Suprapubic skin (tissue), 4 donors: Measurements from ENCODE around the gene RPSA. TPM values are rescaled to one million over a fixed set of nuclear protein-coding genes. Genes with fewer than 3 reads are reported as not detected.

Experiments
- DNase-seq, 2 donors: peaks; one replicate each; pipeline ENCODE4 v3.0.0-alpha.2; 2019; ENCODE audit warnings: low spot score in 2 of 2
- H3K27ac ChIP-seq: fragments of 200-600 bp; sonication (generic); one replicate; pipeline ENCODE4 v1.5.1; 2019
- H3K27me3 ChIP-seq: fragments of 200-600 bp; sonication (generic); one replicate; pipeline ENCODE4 v1.5.1; 2019
- H3K36me3 ChIP-seq: fragments of 200-600 bp; sonication (generic); one replicate; pipeline ENCODE4 v1.5.1; 2019
- H3K4me1 ChIP-seq: fragments of 200-600 bp; sonication (generic); one replicate; pipeline ENCODE4 v1.5.1; 2019
- H3K4me3 ChIP-seq: fragments of 200-600 bp; sonication (generic); one replicate; pipeline ENCODE4 v1.5.1; 2019; ENCODE audit warnings: mild to moderate bottlenecking
- H3K9me3 ChIP-seq: fragments of 200-600 bp; sonication (generic); one replicate; pipeline ENCODE4 v1.5.1; 2019
- CTCF ChIP-seq, 2 donors: fragments of 200-600 bp in 1 of 2; fragments of 450-650 bp in 1 of 2; sonication (generic) in 1 of 2; IDR thresholded peaks; one replicate each; pipeline ENCODE4 v1.5.1; 2016 to 2019; ENCODE audit warnings: antibody characterized with exemption in 2 of 2, mild to moderate bottlenecking in 1 of 2, moderate library complexity in 1 of 2
- EP300 ChIP-seq: sonication (generic); formaldehyde crosslinking; IDR thresholded peaks from one replicate; pipeline ENCODE4 v1.6.1; 2017; ENCODE audit warnings: antibody characterized with exemption
- POLR2A ChIP-seq, 2 donors: fragments of 450-650 bp; IDR thresholded peaks; one replicate each; pipeline ENCODE4 v1.6.1; 2017; ENCODE audit warnings: antibody characterized with exemption in 2 of 2, mild to moderate bottlenecking in 2 of 2, moderate library complexity in 2 of 2
- POLR2AphosphoS5 ChIP-seq, 3 donors: sonication (generic); formaldehyde crosslinking; IDR thresholded peaks; one replicate each; pipeline ENCODE4 v1.6.1; 2017; ENCODE audit warnings: antibody characterized with exemption in 3 of 3
- WGBS: methylation state at CpG from one replicate; pipeline ENCODE4 v1.1.5; 2018; 5-methylcytosine and 5-hydroxymethylcytosine counted together
- total RNA-seq, 4 donors: library from RNA; depleted of rRNA; stranded (reverse); fragments of >200 nt; gene quantifications; one replicate each; pipeline ENCODE4 v1.1.0, GENCODE V29; 2016

The RPSA gene
- total RNA-seq, 4 donors from 2014 or later: 758 to 1,526 (median 1,196) TPM

- no peaks in the 10 kb centered on the region for H3K4me1 ChIP-seq
- TF ChIP-seq CTCF (IDR thresholded peaks at IDR 0.05) (no peak), POLR2A (IDR thresholded peaks at IDR 0.05) (no peak), POLR2AphosphoS5 (IDR thresholded peaks at IDR 0.05) (no peak), EP300 (no peak)
- no peaks in the 10 kb centered on the region for H3K36me3 ChIP-seq
- no peaks in the 10 kb centered on the region for H3K9me3 ChIP-seq
- H3K27ac ChIP-seq: no peak overlapping the region
- H3K4me3 ChIP-seq: no peak overlapping the region
- H3K27me3 ChIP-seq: no peaks in the 10 kb centered on the region
- DNase-seq: no peak
Observed at GRCh38 chr3:39372833-39373232, 33.7 kb upstream of the RPSA start.

- WGBS: 68% methylated on average over 5 of the region's 5 CpGs
- H3K4me1 ChIP-seq: no peaks in the 10 kb centered on the region
- no peaks in the 10 kb centered on the region for H3K36me3 ChIP-seq
- no peaks in the 10 kb centered on the region for H3K27me3 ChIP-seq
- DNase-seq: no peak
- no peak overlapping the region for H3K27ac ChIP-seq
- TF ChIP-seq EP300 (no peak), POLR2AphosphoS5 (IDR thresholded peaks at IDR 0.05) (no peak), CTCF (IDR thresholded peaks at IDR 0.05) (no peak), POLR2A (IDR thresholded peaks at IDR 0.05) (no peak)
- no peaks in the 10 kb centered on the region for H3K9me3 ChIP-seq
- H3K4me3 ChIP-seq: no peak overlapping the region
Observed at GRCh38 chr3:39376959-39377634, 29.4 kb upstream of the RPSA start.

GRCh38 chr3:39378088-39378487 is 28.4 kb upstream of the RPSA start:
- WGBS: 27% methylated on average over 4 of the region's 4 CpGs
- no peak overlapping the region for H3K4me3 ChIP-seq
- no peak for DNase-seq

GRCh38 chr3:39378957-39379777 is 27.4 kb upstream of the RPSA start:
- no peaks in the 10 kb centered on the region for H3K36me3 ChIP-seq
- H3K4me3 ChIP-seq: no peak overlapping the region
- DNase-seq: no peak
- no peak for TF ChIP-seq EP300
- no peak for TF ChIP-seq POLR2A (IDR thresholded peaks at IDR 0.05)
- no peak for TF ChIP-seq POLR2AphosphoS5 (IDR thresholded peaks at IDR 0.05)
- no peak for TF ChIP-seq CTCF (IDR thresholded peaks at IDR 0.05)
- no peak overlapping the region for H3K27ac ChIP-seq
- peaks cover 6% of the 10 kb centered on the region for H3K4me1 ChIP-seq
- no peaks in the 10 kb centered on the region for H3K9me3 ChIP-seq
- H3K27me3 ChIP-seq: no peaks in the 10 kb centered on the region
- 93% methylated on average over 10 of the region's 10 CpGs for WGBS

More at GRCh38 chr3:39378088-39378487, 28.4 kb upstream of the RPSA start:
- Histone ChIP-seq H3K27ac (no peak overlapping the region), H3K9me3 (no peaks in the 10 kb centered on the region), H3K27me3 (no peaks in the 10 kb centered on the region), H3K36me3 (no peaks in the 10 kb centered on the region), H3K4me1 (peaks cover 5% of the 10 kb centered on the region)
- TF ChIP-seq CTCF (IDR thresholded peaks at IDR 0.05) (peak in 1 of 2 donors; percentile 49), POLR2A (IDR thresholded peaks at IDR 0.05) (no peak), POLR2AphosphoS5 (IDR thresholded peaks at IDR 0.05) (no peak), EP300 (no peak)

GRCh38 chr3:39379778-39380155 is 26.8 kb upstream of the RPSA start:
- Histone ChIP-seq H3K4me1 (peaks cover 11% of the 10 kb centered on the region), H3K36me3 (no peaks in the 10 kb centered on the region), H3K4me3 (no peak overlapping the region), H3K27me3 (no peaks in the 10 kb centered on the region), H3K27ac (no peak overlapping the region), H3K9me3 (no peaks in the 10 kb centered on the region)
- no peak for DNase-seq
- WGBS: 74% methylated on average over 5 of the region's 5 CpGs
- TF ChIP-seq POLR2AphosphoS5 (IDR thresholded peaks at IDR 0.05): no peak
- no peak for TF ChIP-seq EP300
- no peak for TF ChIP-seq POLR2A (IDR thresholded peaks at IDR 0.05)
- TF ChIP-seq CTCF (IDR thresholded peaks at IDR 0.05): no peak
